ENCODE results near the gene CTNNA1. TPM values are rescaled to one million over a fixed set of nuclear protein-coding genes. Genes with fewer than 3 reads are reported as not detected.

CTNNA1 gene
- total and polyA plus RNA-seq, 9 of the 15 experiments (the other 6 are each of a cell fraction or from before 2014, with no cell fraction given): 29.6 to 117 (median 89.1) TPM

DNA sequence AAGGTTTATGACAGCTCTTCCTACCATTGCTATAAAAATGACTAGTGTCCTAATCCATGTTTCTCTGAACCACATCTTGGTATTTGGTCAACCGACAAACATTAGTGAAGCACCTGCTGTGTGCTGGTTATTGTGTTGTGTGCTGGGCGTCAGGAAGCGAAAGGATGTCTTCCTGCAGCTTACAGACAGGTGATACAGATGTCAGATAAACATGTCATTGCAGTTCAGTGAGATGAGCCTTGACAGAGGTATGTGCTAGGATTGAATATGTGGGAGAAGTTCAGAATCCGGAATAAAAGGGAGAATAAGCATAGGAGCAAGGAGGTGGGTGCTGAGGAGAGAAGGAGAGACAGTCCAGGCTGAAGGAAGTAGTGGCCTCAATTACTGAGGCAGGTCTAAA is 20.3 kb upstream of the CTNNA1 start (continued):
- TF ChIP-seq, protein P1, sequence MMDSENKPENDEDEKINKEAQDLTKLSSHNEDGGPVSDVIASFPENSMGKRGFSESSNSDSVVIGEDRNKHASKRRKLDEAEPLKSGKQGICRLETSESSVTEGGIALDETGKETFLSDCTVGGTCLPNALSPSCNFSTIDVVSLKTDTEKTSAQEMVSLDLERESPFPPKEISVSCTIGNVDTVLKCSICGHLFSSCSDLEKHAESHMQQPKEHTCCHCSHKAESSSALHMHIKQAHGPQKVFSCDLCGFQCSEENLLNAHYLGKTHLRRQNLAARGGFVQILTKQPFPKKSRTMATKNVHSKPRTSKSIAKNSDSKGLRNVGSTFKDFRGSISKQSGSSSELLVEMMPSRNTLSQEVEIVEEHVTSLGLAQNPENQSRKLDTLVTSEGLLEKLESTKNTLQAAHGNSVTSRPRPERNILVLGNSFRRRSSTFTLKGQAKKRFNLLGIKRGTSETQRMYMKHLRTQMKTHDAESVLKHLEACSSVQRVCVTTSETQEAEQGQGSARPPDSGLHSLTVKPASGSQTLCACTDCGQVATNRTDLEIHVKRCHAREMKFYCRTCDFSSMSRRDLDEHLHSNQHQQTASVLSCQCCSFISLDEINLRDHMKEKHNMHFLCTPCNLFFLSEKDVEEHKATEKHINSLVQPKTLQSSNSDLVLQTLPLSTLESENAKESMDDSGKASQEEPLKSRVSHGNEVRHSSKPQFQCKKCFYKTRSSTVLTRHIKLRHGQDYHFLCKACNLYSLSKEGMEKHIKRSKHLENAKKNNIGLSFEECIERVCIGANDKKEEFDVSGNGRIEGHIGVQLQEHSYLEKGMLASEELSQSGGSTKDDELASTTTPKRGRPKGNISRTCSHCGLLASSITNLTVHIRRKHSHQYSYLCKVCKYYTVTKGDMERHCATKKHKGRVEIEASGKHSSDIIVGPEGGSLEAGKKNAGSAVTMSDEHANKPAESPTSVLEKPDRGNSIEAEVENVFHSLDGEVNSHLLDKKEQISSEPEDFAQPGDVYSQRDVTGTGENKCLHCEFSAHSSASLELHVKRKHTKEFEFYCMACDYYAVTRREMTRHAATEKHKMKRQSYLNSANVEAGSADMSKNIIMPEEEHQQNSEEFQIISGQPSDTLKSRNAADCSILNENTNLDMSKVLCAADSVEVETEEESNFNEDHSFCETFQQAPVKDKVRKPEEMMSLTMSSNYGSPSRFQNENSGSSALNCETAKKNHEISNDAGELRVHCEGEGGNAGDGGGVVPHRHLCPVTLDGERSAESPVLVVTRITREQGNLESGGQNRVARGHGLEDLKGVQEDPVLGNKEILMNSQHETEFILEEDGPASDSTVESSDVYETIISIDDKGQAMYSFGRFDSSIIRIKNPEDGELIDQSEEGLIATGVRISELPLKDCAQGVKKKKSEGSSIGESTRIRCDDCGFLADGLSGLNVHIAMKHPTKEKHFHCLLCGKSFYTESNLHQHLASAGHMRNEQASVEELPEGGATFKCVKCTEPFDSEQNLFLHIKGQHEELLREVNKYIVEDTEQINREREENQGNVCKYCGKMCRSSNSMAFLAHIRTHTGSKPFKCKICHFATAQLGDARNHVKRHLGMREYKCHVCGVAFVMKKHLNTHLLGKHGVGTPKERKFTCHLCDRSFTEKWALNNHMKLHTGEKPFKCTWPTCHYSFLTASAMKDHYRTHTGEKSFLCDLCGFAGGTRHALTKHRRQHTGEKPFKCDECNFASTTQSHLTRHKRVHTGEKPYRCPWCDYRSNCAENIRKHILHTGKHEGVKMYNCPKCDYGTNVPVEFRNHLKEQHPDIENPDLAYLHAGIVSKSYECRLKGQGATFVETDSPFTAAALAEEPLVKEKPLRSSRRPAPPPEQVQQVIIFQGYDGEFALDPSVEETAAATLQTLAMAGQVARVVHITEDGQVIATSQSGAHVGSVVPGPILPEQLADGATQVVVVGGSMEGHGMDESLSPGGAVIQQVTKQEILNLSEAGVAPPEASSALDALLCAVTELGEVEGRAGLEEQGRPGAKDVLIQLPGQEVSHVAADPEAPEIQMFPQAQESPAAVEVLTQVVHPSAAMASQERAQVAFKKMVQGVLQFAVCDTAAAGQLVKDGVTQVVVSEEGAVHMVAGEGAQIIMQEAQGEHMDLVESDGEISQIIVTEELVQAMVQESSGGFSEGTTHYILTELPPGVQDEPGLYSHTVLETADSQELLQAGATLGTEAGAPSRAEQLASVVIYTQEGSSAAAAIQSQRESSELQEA (IDR thresholded peaks at IDR 0.05; ENCODE audit: low read depth): no peak
- TF ChIP-seq ARHGAP35 (IDR thresholded peaks at IDR 0.05; ENCODE audit: partially characterized antibody) (no peak), DACH1 (IDR thresholded peaks at IDR 0.05; ENCODE audit: partially characterized antibody) (no peak)

Measured in K562 (cell line).